Colonic mucosa (tissue), 4 donors: ENCODE measurements around the gene TSHZ2. TPM values are rescaled to one million over a fixed set of nuclear protein-coding genes. Genes with fewer than 3 reads are reported as not detected.

Experiments
- DNase-seq: peaks from one replicate; pipeline ENCODE4 v3.0.0-alpha.2; 2020
- H3K27ac ChIP-seq: fragments of 200-600 bp; one replicate; pipeline ENCODE4 v1.8.0; 2021
- H3K27me3 ChIP-seq: fragments of 200-600 bp; one replicate; pipeline ENCODE4 v1.8.0; 2021
- H3K36me3 ChIP-seq: fragments of 200-600 bp; one replicate; pipeline ENCODE4 v1.8.0; 2021
- H3K4me1 ChIP-seq: fragments of 200-600 bp; one replicate; pipeline ENCODE4 v1.8.0; 2021; ENCODE audit warnings: mild to moderate bottlenecking
- H3K4me3 ChIP-seq: fragments of 200-600 bp; one replicate; pipeline ENCODE4 v1.8.0; 2021
- H3K9ac ChIP-seq, 2 donors: one replicate each; pipeline ENCODE4 v1.7.0; 2013; ENCODE audit warnings: control low read depth in 2 of 2, low read depth in 2 of 2, low read length in 2 of 2
- H3K9me3 ChIP-seq: fragments of 200-600 bp; one replicate; pipeline ENCODE4 v1.8.0; 2021
- CTCF ChIP-seq: fragments of 200-600 bp; IDR thresholded peaks from one replicate; pipeline ENCODE4 v1.8.0; 2022; ENCODE audit warnings: antibody characterized with exemption, mild to moderate bottlenecking
- intact Hi-C: fragments of 100-400 bp; cut with DNase I; formaldehyde crosslinking; loops from one replicate; pipeline ENCODE4 v1.14.1; 2022
- total RNA-seq, 2 donors: library from RNA; stranded (reverse); fragmentation: NEBNext Ultra II Directional in 1 of 2; extraction: Animal tissue kit (Norgen Biotek cat#: 25700) in 1 of 2; gene quantifications; one replicate each; pipeline ENCODE4 v1.2.1, GENCODE V29; 2021
- donor health status: healthy.
- donor health status: DM: no; HTN: no; CAD: no.
- donor health status: DM: no; HTN: no; CAD: no.

TSHZ2 gene
- total RNA-seq, 2 donors from 2014 or later, result 2.1 to 3.1 TPM

DNA sequence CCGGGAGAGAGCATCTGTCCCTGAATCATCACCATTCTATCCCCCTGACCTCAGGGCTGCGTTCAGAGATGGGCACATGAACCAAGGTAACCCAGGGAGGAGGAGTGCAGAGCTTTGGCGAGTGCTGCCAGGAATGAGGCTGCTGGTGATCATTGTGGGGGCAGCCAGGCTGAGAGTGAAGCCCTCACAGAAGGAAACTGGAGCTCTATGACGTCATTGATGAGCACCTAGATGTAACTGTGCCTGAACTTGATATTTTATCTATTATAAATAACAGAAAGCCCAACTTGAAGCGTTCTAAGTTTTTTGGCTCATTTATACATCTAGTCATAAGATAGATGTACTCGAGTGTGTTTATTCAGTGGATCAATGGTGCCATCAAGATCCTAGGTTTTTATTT is 17.3 kb upstream of the TSHZ2 start:
- Histone ChIP-seq H3K27ac (no peak overlapping the region), H3K9ac (no peak overlapping the region), H3K36me3 (no peaks in the 10 kb centered on the region), H3K4me1 (no peaks in the 10 kb centered on the region), H3K27me3 (no peaks in the 10 kb centered on the region), H3K4me3 (no peak overlapping the region), H3K9me3 (no peaks in the 10 kb centered on the region)
- intact Hi-C loops, result no loop called here
- TF ChIP-seq CTCF, result no peak
- DNase-seq, result no peak

DNA sequence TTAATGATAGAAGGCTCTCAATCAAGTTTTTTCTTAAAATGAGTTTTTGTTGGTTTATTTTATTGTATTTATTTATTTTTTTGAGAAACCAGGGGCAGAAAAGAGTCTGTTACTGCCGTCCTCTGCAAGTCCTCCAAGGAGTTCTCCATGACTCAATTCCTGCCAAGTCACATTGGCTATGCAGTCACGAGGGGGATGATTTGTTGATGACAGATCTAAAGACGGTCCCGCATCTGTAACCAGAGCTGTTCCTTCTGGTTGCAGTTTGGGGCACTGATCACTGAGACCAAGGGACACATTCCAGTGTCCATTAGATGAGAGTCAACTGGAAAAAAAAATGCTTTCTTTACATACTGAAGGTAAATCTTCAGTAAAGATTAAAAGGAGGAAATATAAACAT is 13.9 kb upstream of the TSHZ2 start:
- H3K4me3 ChIP-seq, result no peak overlapping the region
- intact Hi-C loops, result no loop called here
- DNase-seq, result no peak
- H3K4me1 ChIP-seq, result no peaks in the 10 kb centered on the region
- H3K27ac ChIP-seq, result no peak overlapping the region
- H3K27me3 ChIP-seq, result no peaks in the 10 kb centered on the region
- TF ChIP-seq CTCF, result no peak
- H3K36me3 ChIP-seq, result no peaks in the 10 kb centered on the region
- H3K9ac ChIP-seq, result no peak overlapping the region
- H3K9me3 ChIP-seq, result no peaks in the 10 kb centered on the region

DNA sequence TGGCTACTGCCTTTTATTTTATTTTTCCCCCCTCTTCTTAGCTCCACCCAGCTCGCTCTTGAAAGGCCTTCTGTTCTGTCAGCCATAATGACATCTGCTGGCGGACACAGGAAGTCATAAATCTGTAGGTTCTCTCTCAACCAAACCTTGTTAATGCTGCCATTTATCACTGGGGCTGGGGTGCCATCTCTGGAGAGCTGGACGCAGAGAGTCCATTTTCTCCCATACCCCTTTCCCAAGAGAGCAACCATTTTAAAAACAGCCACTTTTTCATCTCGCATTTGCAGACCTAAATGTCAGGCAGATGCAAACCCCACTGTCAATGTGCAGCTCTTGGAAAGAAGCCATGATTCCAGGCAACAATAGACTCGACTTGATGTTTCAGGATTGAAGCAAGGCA is 13.0 kb upstream of the TSHZ2 start:
- no peaks in the 10 kb centered on the region for H3K36me3 ChIP-seq
- intact Hi-C loops, result no loop called here
- H3K9ac ChIP-seq, result no peak overlapping the region
- no peaks in the 10 kb centered on the region for H3K9me3 ChIP-seq
- no peak for DNase-seq
- no peak for TF ChIP-seq CTCF
- no peaks in the 10 kb centered on the region for H3K4me1 ChIP-seq
- H3K27me3 ChIP-seq, result no peaks in the 10 kb centered on the region
- no peak overlapping the region for H3K4me3 ChIP-seq
- H3K27ac ChIP-seq, result no peak overlapping the region

DNA sequence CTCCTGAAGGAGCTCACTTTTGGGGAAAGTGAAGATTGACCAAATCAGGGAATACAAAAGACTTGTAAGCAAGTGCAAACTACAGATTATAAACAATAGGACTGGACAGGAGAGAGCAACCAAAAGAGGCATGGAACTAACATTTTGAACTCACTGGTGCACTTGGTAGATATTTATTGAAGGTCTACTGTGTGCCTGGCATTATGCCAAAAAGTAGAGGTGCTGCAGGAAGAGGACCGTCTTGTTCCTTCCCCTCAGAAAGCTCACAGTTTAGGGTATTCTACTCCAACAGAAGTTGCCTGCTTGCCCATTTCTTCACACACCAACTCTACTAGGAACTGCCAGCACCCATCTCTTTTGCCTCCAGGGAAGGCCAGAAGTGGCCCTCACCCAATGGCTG is 10.0 kb upstream of the TSHZ2 start:
- intact Hi-C loops, result no loop called here
- H3K36me3 ChIP-seq, result no peaks in the 10 kb centered on the region

DNA sequence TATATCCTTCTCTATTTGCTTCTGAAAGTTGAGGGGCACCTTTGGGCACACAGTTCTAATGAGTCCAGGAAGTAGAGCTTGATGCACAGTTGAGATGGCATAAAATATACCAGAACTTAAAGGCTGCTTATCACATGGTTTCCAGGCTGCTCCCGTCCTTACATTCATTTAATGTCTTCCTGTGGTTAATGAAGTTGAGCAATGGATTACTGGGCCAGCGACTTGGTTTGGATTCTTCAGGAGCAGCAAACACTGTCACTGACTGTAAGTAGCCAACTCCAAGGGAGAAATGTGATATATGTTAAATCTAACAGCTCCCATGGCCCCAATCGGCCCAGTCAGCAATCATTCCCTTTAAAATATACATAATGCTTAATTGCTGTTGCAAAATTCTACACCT is 9.0 kb upstream of the TSHZ2 start:
- no peaks in the 10 kb centered on the region for H3K36me3 ChIP-seq
- H3K27me3 ChIP-seq, result no peaks in the 10 kb centered on the region
- no peak overlapping the region for H3K9ac ChIP-seq
- no peak overlapping the region for H3K27ac ChIP-seq
- no peak overlapping the region for H3K4me3 ChIP-seq
- no peak for DNase-seq
- intact Hi-C loops, result no loop called here
- H3K9me3 ChIP-seq, result no peaks in the 10 kb centered on the region
- TF ChIP-seq CTCF, result no peak
- H3K4me1 ChIP-seq, result no peaks in the 10 kb centered on the region

More for the DNA sequence above, 10.0 kb upstream of the TSHZ2 start:
- TF ChIP-seq CTCF, result no peak
- DNase-seq, result no peak
- no peaks in the 10 kb centered on the region for H3K9me3 ChIP-seq
- no peak overlapping the region for H3K4me3 ChIP-seq
- H3K27ac ChIP-seq, result no peak overlapping the region
- no peaks in the 10 kb centered on the region for H3K27me3 ChIP-seq
- H3K4me1 ChIP-seq, result no peaks in the 10 kb centered on the region
- no peak overlapping the region for H3K9ac ChIP-seq

DNA sequence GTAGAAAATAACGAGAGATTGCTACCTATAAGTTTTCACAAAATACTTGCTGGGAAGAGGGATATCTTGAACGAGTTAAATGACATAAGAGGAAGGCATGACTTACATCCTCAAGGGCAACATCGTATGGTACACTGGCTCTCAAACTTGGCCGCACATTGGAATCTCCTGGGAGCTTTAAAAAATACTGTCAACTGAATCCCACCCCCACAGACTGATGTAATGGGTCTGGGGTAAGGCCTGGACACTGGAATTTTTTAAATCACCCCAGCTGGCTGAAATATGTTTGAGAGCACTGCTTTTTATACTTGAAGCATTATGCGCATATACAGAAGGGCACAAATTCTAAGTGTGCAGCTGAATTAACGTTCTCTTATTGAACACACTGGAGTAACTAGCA is 8.0 kb upstream of the TSHZ2 start:
- no peak for DNase-seq
- Histone ChIP-seq H3K27ac (no peak overlapping the region), H3K36me3 (no peaks in the 10 kb centered on the region), H3K9ac (no peak overlapping the region), H3K4me1 (no peaks in the 10 kb centered on the region), H3K9me3 (no peaks in the 10 kb centered on the region), H3K27me3 (no peaks in the 10 kb centered on the region), H3K4me3 (no peak overlapping the region)
- no peak for TF ChIP-seq CTCF
- intact Hi-C loops, result no loop called here
